Measurements from ENCODE around the gene OSBPL3. TPM values are rescaled to one million over a fixed set of nuclear protein-coding genes. Genes with fewer than 3 reads are reported as not detected.

The OSBPL3 gene
- total RNA-seq, 1 experiment from 2014 or later, result 36.8 TPM

- no peak for TF ChIP-seq REST (IDR thresholded peaks at IDR 0.05; ENCODE audit: low read depth)
- TF ChIP-seq, protein P1, sequence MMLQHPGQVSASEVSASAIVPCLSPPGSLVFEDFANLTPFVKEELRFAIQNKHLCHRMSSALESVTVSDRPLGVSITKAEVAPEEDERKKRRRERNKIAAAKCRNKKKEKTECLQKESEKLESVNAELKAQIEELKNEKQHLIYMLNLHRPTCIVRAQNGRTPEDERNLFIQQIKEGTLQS (IDR thresholded peaks at IDR 0.05), result no peak
Observed at GRCh38 chr7:24783698-24784097, 196.3 kb downstream of the OSBPL3 start (continued).

GRCh38 chr7:24781106-24781505, 198.9 kb downstream of the OSBPL3 start:
- Histone ChIP-seq H3K79me2 (ENCODE audit: insufficient read depth, low read length) (no peaks in the 10 kb centered on the region), H3K9me3 (ENCODE audit: control insufficient read depth in 1 of 2, insufficient read depth in 1 of 2, low read depth in 1 of 2, low read length in 2 of 2) (no peaks in the 10 kb centered on the region; a peak in 1 of 4 replicates), H3K36me3 (ENCODE audit: control insufficient read depth in 1 of 2, insufficient read depth in 2 of 2, low read length in 2 of 2) (no peaks in the 10 kb centered on the region), H3K9ac (ENCODE audit: low read length) (no peak overlapping the region), H3K27ac (ENCODE audit: low read depth, low read length) (no peak overlapping the region), H2AFZ (ENCODE audit: low read depth, low read length, poor library complexity, severe bottlenecking) (no peak overlapping the region), H4K20me1 (ENCODE audit: insufficient read depth) (no peaks in the 10 kb centered on the region), H3K9me2 (ENCODE audit: insufficient read depth) (no peaks in the 10 kb centered on the region), H3K4me3 (replicated peaks in 1 of 2; ENCODE audit: low read depth in 1 of 2, low read length in 2 of 2) (no peak overlapping the region), H3K4me1 (ENCODE audit: control insufficient read depth in 1 of 2, insufficient read depth in 2 of 2, low read length in 2 of 2) (no peaks in the 10 kb centered on the region), H3K4me2 (ENCODE audit: low read length) (no peak overlapping the region), H3K27me3 (ENCODE audit: insufficient read depth, low read length) (no peaks in the 10 kb centered on the region)
- RAD21 ChIA-PET (ENCODE audit: low non-redundant PET in 1 of 2, low total read pairs in 2 of 2, uncharacterized antibody in 2 of 2, unreplicated experiment in 2 of 2), result no interaction called here
- DNase-seq (ENCODE audit: low read depth, low spot score) (no peak), ATAC-seq (no peak)
- CTCF ChIA-PET, result no interaction called here
- intact Hi-C loops (cut with micrococcal nuclease), result no loop called here
- no TSS peak for BruUV-seq (replicated peaks)
- TF ChIP-seq RAD21 (IDR thresholded peaks at IDR 0.05; ENCODE audit: low read depth) (no peak), POLR2AphosphoS5 (IDR thresholded peaks at IDR 0.05; ENCODE audit: low read depth, low read length) (no peak), SIN3A (IDR thresholded peaks at IDR 0.05; ENCODE audit: low read depth) (no peak), YY1 (IDR thresholded peaks at IDR 0.05; ENCODE audit: extremely low read depth, insufficient replicate concordance, low read depth, low read length) (no peak), JUND (IDR thresholded peaks at IDR 0.05) (no peak), SP1 (IDR thresholded peaks at IDR 0.05; ENCODE audit: low read depth) (no peak), CBX3 (IDR thresholded peaks at IDR 0.05; ENCODE audit: low read depth) (no peak), CEBPB (IDR thresholded peaks at IDR 0.05; ENCODE audit: low read depth) (no peak), ZNF274 (IDR thresholded peaks at IDR 0.05; ENCODE audit: low read depth, low read length) (no peak), ZFX (IDR thresholded peaks at IDR 0.05) (no peak), EZH2phosphoT487 (IDR thresholded peaks at IDR 0.05; ENCODE audit: borderline replicate concordance) (no peak), POLR2A (IDR thresholded peaks at IDR 0.05; ENCODE audit: borderline replicate concordance, extremely low read depth, insufficient read depth, insufficient read length) (no peak)
- TF ChIP-seq, protein P1 (IDR thresholded peaks at IDR 0.05), result no peak
- TF ChIP-seq, protein P2, sequence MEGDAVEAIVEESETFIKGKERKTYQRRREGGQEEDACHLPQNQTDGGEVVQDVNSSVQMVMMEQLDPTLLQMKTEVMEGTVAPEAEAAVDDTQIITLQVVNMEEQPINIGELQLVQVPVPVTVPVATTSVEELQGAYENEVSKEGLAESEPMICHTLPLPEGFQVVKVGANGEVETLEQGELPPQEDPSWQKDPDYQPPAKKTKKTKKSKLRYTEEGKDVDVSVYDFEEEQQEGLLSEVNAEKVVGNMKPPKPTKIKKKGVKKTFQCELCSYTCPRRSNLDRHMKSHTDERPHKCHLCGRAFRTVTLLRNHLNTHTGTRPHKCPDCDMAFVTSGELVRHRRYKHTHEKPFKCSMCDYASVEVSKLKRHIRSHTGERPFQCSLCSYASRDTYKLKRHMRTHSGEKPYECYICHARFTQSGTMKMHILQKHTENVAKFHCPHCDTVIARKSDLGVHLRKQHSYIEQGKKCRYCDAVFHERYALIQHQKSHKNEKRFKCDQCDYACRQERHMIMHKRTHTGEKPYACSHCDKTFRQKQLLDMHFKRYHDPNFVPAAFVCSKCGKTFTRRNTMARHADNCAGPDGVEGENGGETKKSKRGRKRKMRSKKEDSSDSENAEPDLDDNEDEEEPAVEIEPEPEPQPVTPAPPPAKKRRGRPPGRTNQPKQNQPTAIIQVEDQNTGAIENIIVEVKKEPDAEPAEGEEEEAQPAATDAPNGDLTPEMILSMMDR (IDR thresholded peaks at IDR 0.05 in 2 of 3, conservative IDR thresholded peaks at IDR 0.05 in 1 of 3; ENCODE audit: borderline replicate concordance in 1 of 3, insufficient read depth in 1 of 3, low read depth in 2 of 3, low read length in 2 of 3), result no peak
- POLR2A ChIA-PET, result no interaction called here

All from HCT116 (cell line).